GM12878 (cell line): Measurements from ENCODE around the gene BMF. TPM values are rescaled to one million over a fixed set of nuclear protein-coding genes. Genes with fewer than 3 reads are reported as not detected.

Experiments used
- ATF3 ChIP-seq: IDR thresholded peaks from 2 replicates; pipeline ENCODE4 v1.6.1; 2011; ENCODE audit warnings: low read depth, mild to moderate bottlenecking, low read length, moderate library complexity, borderline replicate concordance; ENCODE audit errors: extremely low read depth
- BCLAF1 ChIP-seq: fragments of 450-650 bp; IDR thresholded peaks from 2 replicates; pipeline ENCODE4 v1.6.1; 2017; ENCODE audit warnings: antibody characterized with exemption, mild to moderate bottlenecking, moderate library complexity
- GATAD2B ChIP-seq: fragments of 450-650 bp; conservative IDR thresholded peaks from 2 replicates; pipeline ENCODE4 v1.6.1; 2017; ENCODE audit warnings: low read depth, mild to moderate bottlenecking, moderate library complexity
- MLLT1 ChIP-seq: fragments of 450-650 bp; IDR thresholded peaks from 2 replicates; pipeline ENCODE4 v1.6.1; 2016; ENCODE audit warnings: mild to moderate bottlenecking
- MTA3 ChIP-seq: IDR thresholded peaks from 2 replicates; pipeline ENCODE4 v1.6.1; 2012; ENCODE audit warnings: low read length, inconsistent platforms, borderline replicate concordance
- MYB ChIP-seq: fragments of 150-350 bp; IDR thresholded peaks from 2 replicates; pipeline ENCODE4 v1.6.1; 2014; ENCODE audit warnings: mild to moderate bottlenecking, low read depth, low read length, borderline replicate concordance
- NFXL1 ChIP-seq: fragments of 450-650 bp; IDR thresholded peaks from 2 replicates; pipeline ENCODE4 v1.6.1; 2017; ENCODE audit warnings: antibody characterized with exemption, mild to moderate bottlenecking, borderline replicate concordance
- NKRF ChIP-seq: fragments of 450-650 bp; conservative IDR thresholded peaks from 2 replicates; pipeline ENCODE4 v1.6.1; 2017; ENCODE audit warnings: mild to moderate bottlenecking, moderate library complexity
- POLR2A ChIP-seq: IDR thresholded peaks from 2 replicates; pipeline ENCODE4 v1.6.1; 2011; ENCODE audit warnings: low read depth, mild to moderate bottlenecking, low read length
- POLR2AphosphoS2 ChIP-seq: IDR thresholded peaks from 2 replicates; pipeline ENCODE4 v1.6.1; 2011; ENCODE audit warnings: low read depth, mild to moderate bottlenecking, low read length, improper control_type of control experiment, moderate library complexity
- RBBP5 ChIP-seq: fragments of 200-600 bp; sonication (generic); conservative IDR thresholded peaks from 2 replicates; pipeline ENCODE4 v1.6.1; 2016
- SMAD1 ChIP-seq: fragments of 450-650 bp; IDR thresholded peaks from 2 replicates; pipeline ENCODE4 v1.6.1; 2018; ENCODE audit warnings: mild to moderate bottlenecking, low read depth; ENCODE audit not compliant: partially characterized antibody
- ZBTB40 ChIP-seq: fragments of 450-650 bp; IDR thresholded peaks from 2 replicates; pipeline ENCODE4 v1.6.1; 2016; ENCODE audit warnings: mild to moderate bottlenecking, moderate library complexity, borderline replicate concordance
- ZZZ3 ChIP-seq: IDR thresholded peaks from 2 replicates; pipeline ENCODE4 v1.6.1; 2011; ENCODE audit warnings: low read depth; ENCODE audit not compliant: control insufficient read depth, insufficient read length
- polyA plus RNA-seq, 11 experiments: library from polyadenylated mRNA; depleted of rRNA in 4 of 11; unstranded in 6 of 11; stranded (reverse) in 5 of 11; fragments of >200 nt; fragmentation: Nextera tagmentation in 4 of 11; fragmentation: Illumina TruSeq in 1 of 11; extraction: Ambion mirVana in 4 of 11; extraction: Trizol in 1 of 11; gene quantifications; 1 replicate in 1 of 11; 2 replicates in 10 of 11; pipeline versions ENCODE4 v1.2.1 to v1.2.3, GENCODE V29; 2011 to 2016; ENCODE audit warnings: inconsistent platforms in 2 of 11, missing spikeins in 2 of 11, low read depth in 1 of 11
- total RNA-seq, 4 experiments: library from RNA; depleted of rRNA in 3 of 4; stranded (reverse); fragments of >200 nt in 3 of 4; fragmentation: Illumina TruSeq in 1 of 4; extraction: Trizol in 1 of 4; gene quantifications; 2 replicates each; pipeline versions ENCODE4 v1.2.1 to v1.2.3, GENCODE V29; 2013 to 2021

The BMF gene
- total and polyA plus RNA-seq, 10 of the 15 experiments (the other 5 are each of a cell fraction or from before 2014, with no cell fraction given), result 0.82 to 34.9 (median 16.9) TPM

- peak; percentile 97 for TF ChIP-seq NKRF
- TF ChIP-seq BCLAF1, result no peak
- 0 out of 2 replicates have a peak, but pooled peaks have one; percentile 15 for TF ChIP-seq POLR2AphosphoS2
- TF ChIP-seq POLR2A, result no peak
- TF ChIP-seq MTA3, result no peak
- no peak for TF ChIP-seq RBBP5
- no peak for TF ChIP-seq ZZZ3
- no peak for TF ChIP-seq SMAD1
- TF ChIP-seq ZBTB40, result no peak
- no peak for TF ChIP-seq MYB
- TF ChIP-seq MLLT1, result 0 out of 2 replicates have a peak, but pooled peaks have one; percentile 16
- TF ChIP-seq NFXL1, result no peak
- peak; percentile 72; the same call in 1 of the 2 replicates for TF ChIP-seq GATAD2B
- no peak for TF ChIP-seq ATF3
Measured at GRCh38 chr15:40108061-40108854, 421 bp downstream of the BMF start (continued).
